Keratinocyte (primary cell): ENCODE data around the gene MANBA. TPM values are rescaled to one million over a fixed set of nuclear protein-coding genes. Genes with fewer than 3 reads are reported as not detected.

Experiments
- DNase-seq: peaks from one replicate; pipeline ENCODE4 v3.0.0-alpha.2; 2011; ENCODE audit warnings: low read depth, missing footprints, low spot score
- FAIRE-seq: peaks from 2 replicates; lab custom pipeline; 2011; peaks lifted over from hg19 to GRCh38; lab: Jason Lieb, UNC
- H2AFZ ChIP-seq: 2 replicates; pipeline ENCODE4 v1.6.0; 2012; ENCODE audit warnings: low read length, control low read depth, inconsistent platforms; ENCODE audit not compliant: control insufficient read depth
- H3K27ac ChIP-seq: 2 replicates; pipeline ENCODE4 v1.5.1; 2011; ENCODE audit warnings: low read length; ENCODE audit not compliant: control insufficient read depth, insufficient read depth
- H3K27me3 ChIP-seq: 3 replicates; pipeline ENCODE4 v1.6.0; 2011; ENCODE audit warnings: low read length; ENCODE audit not compliant: control insufficient read depth, insufficient read depth; ENCODE audit errors: extremely low read depth
- H3K36me3 ChIP-seq, 2 experiments: 2 replicates in 1 of 2; 3 replicates in 1 of 2; pipeline ENCODE4 v1.5.1; 2011; ENCODE audit warnings: low read length in 2 of 2, mild to moderate bottlenecking in 1 of 2; ENCODE audit not compliant: control insufficient read depth in 2 of 2, insufficient read depth in 2 of 2; ENCODE audit errors: extremely low read depth in 1 of 2
- H3K4me1 ChIP-seq: 3 replicates; pipeline ENCODE4 v1.5.1; 2011; ENCODE audit warnings: low read length; ENCODE audit not compliant: control insufficient read depth, insufficient read depth; ENCODE audit errors: extremely low read depth
- H3K4me2 ChIP-seq: 3 replicates; pipeline ENCODE4 v1.6.0; 2011; ENCODE audit warnings: low read depth, low read length; ENCODE audit not compliant: control insufficient read depth, insufficient read depth; ENCODE audit errors: extremely low read depth
- H3K4me3 ChIP-seq, 3 experiments: fragments of 200-600 bp in 1 of 3; sonication (generic) in 1 of 3; 2 replicates in 2 of 3; 3 replicates in 1 of 3; pipeline ENCODE4 v1.5.1; 2011 to 2016; ENCODE audit warnings: low read length in 3 of 3, mild to moderate bottlenecking in 3 of 3, control low read depth in 2 of 3, inconsistent platforms in 1 of 3, low read depth in 1 of 3, mixed read lengths in 1 of 3, mixed run types in 1 of 3, moderate library complexity in 1 of 3; ENCODE audit not compliant: control insufficient read depth in 2 of 3, insufficient read depth in 2 of 3; ENCODE audit errors: extremely low read depth in 1 of 3
- H3K79me2 ChIP-seq: 2 replicates; pipeline ENCODE4 v1.6.0; 2012; ENCODE audit warnings: low read length; ENCODE audit not compliant: control insufficient read depth, insufficient read depth
- H3K9ac ChIP-seq: 3 replicates; pipeline ENCODE4 v1.6.0; 2011; ENCODE audit warnings: low read length; ENCODE audit not compliant: control insufficient read depth, insufficient read depth; ENCODE audit errors: extremely low read depth
- H3K9me1 ChIP-seq: 3 replicates; pipeline ENCODE4 v1.6.0; 2011; ENCODE audit warnings: low read length; ENCODE audit not compliant: control insufficient read depth, insufficient read depth; ENCODE audit errors: extremely low read depth
- H3K9me3 ChIP-seq: 2 replicates; pipeline ENCODE4 v1.5.1; 2012; ENCODE audit warnings: low read depth, low read length; ENCODE audit not compliant: control insufficient read depth
- H4K20me1 ChIP-seq: 3 replicates; pipeline ENCODE4 v1.6.0; 2011; ENCODE audit warnings: low read length; ENCODE audit not compliant: control insufficient read depth, insufficient read depth; ENCODE audit errors: extremely low read depth
- EZH2 ChIP-seq: IDR thresholded peaks from one replicate; pipeline ENCODE4 v1.6.1; 2012; ENCODE audit warnings: inconsistent platforms, mild to moderate bottlenecking, low read length, moderate library complexity
- dilution Hi-C: fragments of 300-500 bp; cut with MboI; formaldehyde crosslinking; loops from one replicate; pipeline ENCODE4 v1.7.0; 2020; ENCODE audit warnings: low sequenced_read_pairs; ENCODE audit not compliant: extremely low pct_ligation_motif_present
- polyA plus RNA-seq, 5 experiments: library from polyadenylated mRNA; depleted of rRNA in 3 of 5; stranded (reverse) in 3 of 5; stranded (forward) in 1 of 5; unstranded in 1 of 5; fragments of >200 nt; gene quantifications; 1 replicate in 1 of 5; 2 replicates in 3 of 5; 3 replicates in 1 of 5; pipeline versions ENCODE4 v1.2.1 to v1.2.3, GENCODE V29; 2011 to 2012; ENCODE audit warnings: missing spikeins in 2 of 5, low read depth in 1 of 5, low replicate concordance in 1 of 5
- TF ChIP-seq, protein P1 (sequence below), 3 experiments: IDR thresholded peaks in 1 of 3; conservative IDR thresholded peaks in 1 of 3; optimal IDR thresholded peaks in 1 of 3; 2 replicates in 2 of 3; 3 replicates in 1 of 3; pipeline versions ENCODE3 to v1.5.1; 2011; ENCODE audit warnings: low read length in 3 of 3, mild to moderate bottlenecking in 3 of 3, moderate library complexity in 2 of 3, control low read depth in 1 of 3, inconsistent platforms in 1 of 3; ENCODE audit not compliant: insufficient read depth in 2 of 3; ENCODE audit errors: extremely low read depth in 1 of 3

The MANBA gene
- polyA plus RNA-seq, 1 donor (not counting 4 experiments of a cell fraction or from before 2014, with no cell fraction given), result 9.3 TPM

DNA sequence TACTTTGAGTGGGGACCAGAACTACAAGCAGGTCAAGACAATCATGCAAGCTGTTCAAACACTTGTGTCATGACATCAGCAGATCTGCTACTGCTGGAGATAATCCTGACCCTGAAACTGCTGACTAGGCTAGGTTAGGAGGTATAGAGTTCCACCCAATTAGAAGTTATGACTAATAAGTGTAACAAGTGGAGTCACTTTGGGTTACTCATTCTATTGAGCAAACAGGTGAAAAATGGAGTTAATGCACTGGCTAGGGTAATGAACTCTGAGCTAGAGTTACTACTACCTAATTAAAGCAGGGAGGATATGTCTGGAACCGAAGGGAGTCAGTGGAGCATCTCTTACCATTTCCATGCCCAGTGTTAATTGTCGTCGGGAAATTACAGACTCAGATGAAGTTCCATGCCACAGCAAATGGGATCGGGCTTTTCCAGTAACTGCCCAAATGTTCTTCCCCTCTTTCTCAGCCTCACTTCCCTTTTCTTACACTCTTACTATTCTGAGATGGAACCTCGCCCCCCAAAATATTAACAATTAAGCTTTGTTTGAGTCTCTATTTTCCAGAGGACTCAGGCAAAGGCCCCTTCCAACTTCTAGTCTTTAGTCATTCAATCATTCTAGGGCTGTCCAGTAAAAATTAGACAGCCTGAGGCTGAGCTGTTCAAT is 19.8 kb upstream of the MANBA start:
- FAIRE-seq, result peak; percentile 78
- no peak overlapping the region for H3K27ac ChIP-seq
- no peaks in the 10 kb centered on the region for H3K9me1 ChIP-seq

DNA sequence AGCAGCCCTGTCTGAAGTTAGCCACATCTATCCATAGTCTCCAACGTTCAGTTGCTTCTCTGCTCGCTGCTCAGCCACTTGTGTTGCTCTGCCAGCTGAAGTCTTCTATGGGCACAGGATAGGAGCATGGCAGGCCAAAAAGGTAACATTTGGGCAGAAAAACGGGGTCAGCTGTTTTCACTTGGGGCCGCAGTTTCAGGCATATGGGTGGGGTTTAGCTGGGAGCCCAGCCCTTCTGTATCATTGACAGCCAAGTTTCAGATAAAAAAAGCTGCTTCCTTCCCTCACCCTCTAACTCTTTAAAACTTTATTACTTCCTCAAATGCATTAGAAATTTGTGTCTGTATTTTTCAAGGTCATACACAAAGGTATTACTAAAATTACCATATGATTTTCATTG is 18.4 kb upstream of the MANBA start:
- Histone ChIP-seq H3K4me2 (no peak overlapping the region), H3K79me2 (no peaks in the 10 kb centered on the region), H3K36me3 (no peaks in the 10 kb centered on the region), H3K9me3 (no peaks in the 10 kb centered on the region), H3K4me1 (no peaks in the 10 kb centered on the region), H3K9me1 (no peaks in the 10 kb centered on the region), H3K27ac (no peak overlapping the region), H3K9ac (no peak overlapping the region), H2AFZ (no peak overlapping the region), H3K4me3 (no peak overlapping the region), H4K20me1 (no peaks in the 10 kb centered on the region), H3K27me3 (no peaks in the 10 kb centered on the region)
- dilution Hi-C loops, result no loop called here
- FAIRE-seq, result no peak
- no peak for TF ChIP-seq EZH2
- TF ChIP-seq, protein P1, sequence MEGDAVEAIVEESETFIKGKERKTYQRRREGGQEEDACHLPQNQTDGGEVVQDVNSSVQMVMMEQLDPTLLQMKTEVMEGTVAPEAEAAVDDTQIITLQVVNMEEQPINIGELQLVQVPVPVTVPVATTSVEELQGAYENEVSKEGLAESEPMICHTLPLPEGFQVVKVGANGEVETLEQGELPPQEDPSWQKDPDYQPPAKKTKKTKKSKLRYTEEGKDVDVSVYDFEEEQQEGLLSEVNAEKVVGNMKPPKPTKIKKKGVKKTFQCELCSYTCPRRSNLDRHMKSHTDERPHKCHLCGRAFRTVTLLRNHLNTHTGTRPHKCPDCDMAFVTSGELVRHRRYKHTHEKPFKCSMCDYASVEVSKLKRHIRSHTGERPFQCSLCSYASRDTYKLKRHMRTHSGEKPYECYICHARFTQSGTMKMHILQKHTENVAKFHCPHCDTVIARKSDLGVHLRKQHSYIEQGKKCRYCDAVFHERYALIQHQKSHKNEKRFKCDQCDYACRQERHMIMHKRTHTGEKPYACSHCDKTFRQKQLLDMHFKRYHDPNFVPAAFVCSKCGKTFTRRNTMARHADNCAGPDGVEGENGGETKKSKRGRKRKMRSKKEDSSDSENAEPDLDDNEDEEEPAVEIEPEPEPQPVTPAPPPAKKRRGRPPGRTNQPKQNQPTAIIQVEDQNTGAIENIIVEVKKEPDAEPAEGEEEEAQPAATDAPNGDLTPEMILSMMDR (optimal IDR thresholded peaks at IDR 0.05 in 1 of 3, IDR thresholded peaks at IDR 0.05 in 1 of 3, conservative IDR thresholded peaks at IDR 0.05 in 1 of 3; ENCODE audit: extremely low read depth in 1 of 3, insufficient read depth in 2 of 3, low read length in 3 of 3), result no peak
- DNase-seq, result no peak

More for the DNA sequence above, 19.8 kb upstream of the MANBA start:
- no peak overlapping the region for H3K4me2 ChIP-seq
- dilution Hi-C loops, result no loop called here
- peak; percentile 66 for DNase-seq
- no peak overlapping the region for H3K4me3 ChIP-seq
- H3K9ac ChIP-seq, result no peak overlapping the region
- H3K9me3 ChIP-seq, result no peaks in the 10 kb centered on the region
- H3K79me2 ChIP-seq, result no peaks in the 10 kb centered on the region
- no peaks in the 10 kb centered on the region for H4K20me1 ChIP-seq
- H3K4me1 ChIP-seq, result no peaks in the 10 kb centered on the region
- H2AFZ ChIP-seq, result no peak overlapping the region
- H3K36me3 ChIP-seq, result no peaks in the 10 kb centered on the region
- no peaks in the 10 kb centered on the region for H3K27me3 ChIP-seq
- no peak for TF ChIP-seq EZH2
- TF ChIP-seq, protein P1 (optimal IDR thresholded peaks at IDR 0.05 in 1 of 3, IDR thresholded peaks at IDR 0.05 in 1 of 3, conservative IDR thresholded peaks at IDR 0.05 in 1 of 3; ENCODE audit: extremely low read depth in 1 of 3, insufficient read depth in 2 of 3, low read length in 3 of 3), result no peak
